GM21529 (cell line): ENCODE measurements around the gene QKI.
"Not testable (repeated sequence)": the region's sequence is repeated elsewhere in the genome, so short reads cannot be mapped to it uniquely, and the experiment has no call there.

Experiments used
- ATAC-seq: cut with Tn5 transposase; IDR thresholded peaks from one replicate; pipeline ENCODE4 v1.9.1; 2021; ENCODE audit not compliant: unreplicated experiment

The QKI gene

GRCh38 chr6:163413345-163414116 is 987 bp upstream of the QKI start:
- ATAC-seq = peak; percentile 41

- ATAC-seq = no peak
Measured at GRCh38 chr6:163414946-163415619, 565 bp downstream of the QKI start.

- peak; percentile 7 for ATAC-seq
Measured at GRCh38 chr6:163415620-163416556, 1.4 kb downstream of the QKI start.

DNA sequence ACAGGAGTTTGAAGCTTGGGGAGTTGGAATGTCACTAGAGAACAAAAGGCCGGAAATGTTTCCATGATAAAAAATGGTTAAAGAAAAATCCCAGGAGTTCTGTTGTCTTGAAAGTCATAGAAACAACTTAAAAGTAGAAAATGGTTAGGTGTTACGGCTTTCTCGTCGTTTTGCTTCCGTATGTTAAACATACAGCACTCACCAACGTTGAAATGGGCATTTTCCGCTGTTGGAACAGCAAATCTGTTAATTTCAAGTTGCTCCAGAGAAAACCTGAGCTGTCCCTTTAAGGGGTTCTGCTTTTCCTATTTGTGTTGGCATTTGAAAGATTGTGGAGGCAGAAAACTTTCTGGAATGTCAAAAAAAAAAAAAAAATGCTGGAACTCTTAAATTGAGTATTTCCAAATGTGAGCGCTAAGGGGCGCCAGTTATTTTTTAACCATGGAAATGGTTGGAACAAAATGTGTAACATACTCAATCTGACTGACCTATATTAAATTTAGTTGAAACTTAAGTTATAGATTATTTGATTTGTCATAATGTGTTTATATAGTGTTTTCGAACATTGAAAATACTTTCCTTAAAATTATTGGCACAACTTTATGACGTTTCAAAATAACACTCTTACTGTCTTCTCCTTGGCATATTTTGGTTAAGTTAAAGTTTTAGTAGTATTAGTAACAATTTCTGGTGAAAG is 2.2 kb downstream of the QKI start:
- ATAC-seq = no peak

DNA sequence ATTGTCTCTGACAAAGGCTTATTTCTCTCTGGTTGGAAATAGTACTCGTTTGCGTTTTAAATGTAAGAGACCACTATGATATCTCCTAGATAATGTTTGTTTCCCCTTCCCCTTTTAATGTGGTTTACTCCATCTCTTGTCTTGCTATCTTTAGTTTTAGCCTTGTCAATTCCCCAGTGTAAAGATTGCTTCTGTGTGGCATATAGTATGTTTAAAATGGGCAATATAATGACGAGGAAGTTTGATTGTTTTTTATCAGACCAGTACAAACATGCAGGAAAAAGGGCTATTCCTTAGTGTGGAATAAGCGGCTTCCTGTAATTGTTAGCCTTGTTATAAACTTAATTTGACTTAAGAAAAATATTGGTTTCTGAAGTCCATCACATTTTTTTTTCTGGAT is 3.1 kb downstream of the QKI start:
- ATAC-seq = no peak

DNA sequence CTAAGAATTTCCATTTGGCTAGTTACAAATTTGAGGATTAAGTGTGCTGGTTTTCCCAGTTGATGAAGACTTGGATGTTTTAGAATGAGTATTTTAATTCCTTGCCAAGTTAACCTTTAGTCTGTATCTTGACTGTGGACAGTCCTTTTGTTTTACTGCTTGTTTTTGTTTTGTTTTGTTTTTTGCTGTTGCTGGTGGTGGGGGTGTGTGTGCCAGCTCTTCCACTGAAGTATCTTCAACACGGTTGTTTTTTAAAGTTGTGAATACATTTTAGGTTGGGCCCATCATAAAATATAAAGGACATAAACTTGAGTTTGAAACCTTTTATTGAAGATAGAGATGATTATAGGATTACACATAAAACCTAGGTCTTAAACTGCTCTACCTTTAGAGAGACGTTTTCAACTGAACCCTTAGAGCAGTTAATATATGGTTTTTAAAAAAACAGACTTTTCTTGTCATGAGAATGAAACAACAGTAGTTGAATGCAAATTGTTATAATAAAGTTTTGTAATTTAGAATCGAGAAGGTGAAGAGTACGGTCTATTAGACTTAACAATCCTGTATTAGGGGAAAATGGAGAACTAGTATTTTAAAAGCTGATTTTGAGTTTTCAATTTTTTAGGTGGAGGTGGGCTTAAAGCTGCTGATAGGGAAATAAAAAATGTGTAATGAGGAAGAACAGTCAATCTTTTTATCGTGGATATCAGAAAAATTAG is 4.0 kb downstream of the QKI start:
- no peak for ATAC-seq

DNA sequence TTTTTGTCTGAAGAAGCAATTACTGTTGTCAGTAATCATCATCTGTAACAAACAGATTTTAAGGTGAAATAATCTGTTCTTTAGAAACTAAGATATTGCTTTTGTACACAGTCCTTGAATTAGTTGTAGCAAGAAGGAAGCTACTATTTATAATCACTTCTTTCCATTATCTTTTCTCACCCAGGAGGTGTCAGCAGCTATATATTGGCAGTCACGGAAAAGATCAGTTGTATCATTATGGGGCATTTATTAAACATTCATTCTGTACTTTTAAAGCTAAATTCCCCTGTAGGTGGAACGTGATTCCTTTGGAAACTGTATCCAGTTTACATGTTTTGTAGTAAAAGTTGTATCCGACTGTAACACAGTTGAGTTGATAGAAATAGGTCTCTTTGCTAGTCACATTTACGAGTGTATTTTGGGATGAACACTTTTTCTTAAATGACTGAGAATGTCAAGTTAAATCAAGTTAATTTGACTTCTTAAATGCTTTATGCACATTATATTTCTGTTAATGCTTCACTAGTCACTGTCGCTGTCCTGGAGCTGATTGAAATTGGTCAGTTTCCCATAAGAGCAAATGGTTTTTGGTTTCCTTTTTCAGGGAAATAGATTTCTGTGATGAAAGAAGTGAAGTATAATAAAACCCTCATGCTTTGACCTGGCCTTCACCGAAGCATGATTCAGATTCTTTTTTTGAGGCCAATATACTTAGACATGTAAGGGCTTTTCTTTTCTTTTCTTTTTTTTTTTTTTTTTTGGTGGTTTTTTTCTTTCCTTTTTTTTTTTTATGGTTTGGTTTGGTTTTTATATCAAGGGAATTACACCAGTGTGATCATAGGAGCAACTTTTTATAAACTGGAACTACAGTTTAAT is 5.1 kb downstream of the QKI start:
- no peak for ATAC-seq

- no peak for ATAC-seq
Measured at GRCh38 chr6:163420289-163420614, 5.7 kb downstream of the QKI start.

DNA sequence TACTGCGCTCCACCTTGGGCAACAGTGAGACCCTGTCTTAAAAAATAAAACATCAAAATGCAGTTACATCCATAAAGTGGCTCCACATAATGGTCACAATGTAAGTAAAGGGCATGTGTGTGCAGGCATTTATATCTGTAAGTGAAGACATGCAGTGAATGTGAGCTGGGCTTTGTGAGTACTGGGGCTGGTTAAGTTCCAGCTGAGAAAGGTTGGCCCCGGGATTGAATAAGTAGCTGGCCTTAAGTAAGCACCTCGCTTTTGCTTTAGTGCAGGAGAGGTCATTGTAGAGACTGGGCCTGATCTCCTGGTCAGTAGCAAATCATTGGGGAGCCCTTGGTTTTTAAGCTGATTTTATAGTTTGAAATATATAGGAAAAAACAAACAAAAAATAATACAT is 8.0 kb downstream of the QKI start:
- no peak for ATAC-seq

GRCh38 chr6:163423696-163424095 is 9.2 kb downstream of the QKI start:
- ATAC-seq = no peak

- no peak for ATAC-seq
Measured at GRCh38 chr6:163427498-163428254, 13.2 kb downstream of the QKI start.

- no peak for ATAC-seq
Measured at GRCh38 chr6:163428373-163428772, 13.9 kb downstream of the QKI start.

GRCh38 chr6:163429858-163430448 is 15.4 kb downstream of the QKI start:
- no peak for ATAC-seq

DNA sequence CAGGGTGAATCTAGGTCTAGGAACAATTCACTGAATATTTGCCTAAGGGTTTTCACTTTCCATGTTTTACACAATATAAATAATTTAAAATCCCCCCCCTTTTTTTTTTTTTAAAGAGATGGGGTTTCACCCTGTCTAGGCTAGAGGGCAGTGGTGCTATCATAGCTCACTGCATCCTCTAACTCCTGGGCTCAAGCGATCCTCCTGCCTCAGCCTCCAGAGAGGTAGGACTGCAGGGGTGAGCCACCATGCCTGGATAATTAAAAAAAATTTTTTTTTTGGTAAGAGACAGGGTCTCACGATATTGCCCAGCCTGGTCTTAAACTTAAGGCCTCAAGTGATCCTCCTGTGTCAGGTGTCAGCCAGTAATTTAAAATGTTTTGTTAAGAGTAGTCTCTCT is 17.8 kb downstream of the QKI start:
- ATAC-seq = no peak

DNA sequence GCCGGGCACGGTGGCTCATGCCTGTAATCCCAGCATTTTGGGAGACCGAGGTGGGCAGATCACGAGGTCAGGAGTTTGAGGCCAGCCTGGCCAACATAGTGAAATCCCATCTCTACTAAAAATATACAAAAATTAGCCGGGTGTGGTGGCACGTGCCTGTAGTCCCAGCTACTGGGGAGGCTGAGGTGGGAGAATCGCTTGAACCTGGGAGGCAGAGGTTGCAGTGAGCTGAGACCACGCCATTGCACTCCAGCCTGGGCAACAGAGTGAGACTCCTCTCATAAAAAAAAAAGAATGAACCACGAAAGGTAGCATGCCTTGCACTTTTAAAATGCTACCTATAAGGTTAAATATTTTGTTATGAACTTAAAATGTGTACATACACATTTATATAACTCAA is 19.0 kb downstream of the QKI start:
- ATAC-seq = not testable (repeated sequence)

DNA sequence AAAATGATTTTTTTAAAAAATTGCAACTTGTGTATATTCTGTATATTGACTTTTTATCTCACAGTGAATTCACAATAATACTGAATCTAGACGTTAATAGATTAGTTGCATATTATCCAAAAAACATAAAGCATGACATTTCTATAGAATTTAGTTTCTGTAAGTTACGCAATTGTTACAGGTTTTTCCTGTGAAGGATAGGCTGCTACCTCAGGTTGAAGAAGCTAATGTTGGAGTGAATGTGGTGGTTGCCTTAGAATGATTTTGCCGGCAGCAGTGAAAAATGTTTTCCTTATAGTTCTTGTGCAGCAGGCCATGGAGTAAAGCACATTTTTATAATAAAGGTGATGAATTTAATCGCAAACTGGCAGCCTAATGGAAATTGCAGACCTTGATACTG is 20.5 kb downstream of the QKI start:
- ATAC-seq = no peak

GRCh38 chr6:163436843-163437242 is 22.3 kb downstream of the QKI start:
- no peak for ATAC-seq

DNA sequence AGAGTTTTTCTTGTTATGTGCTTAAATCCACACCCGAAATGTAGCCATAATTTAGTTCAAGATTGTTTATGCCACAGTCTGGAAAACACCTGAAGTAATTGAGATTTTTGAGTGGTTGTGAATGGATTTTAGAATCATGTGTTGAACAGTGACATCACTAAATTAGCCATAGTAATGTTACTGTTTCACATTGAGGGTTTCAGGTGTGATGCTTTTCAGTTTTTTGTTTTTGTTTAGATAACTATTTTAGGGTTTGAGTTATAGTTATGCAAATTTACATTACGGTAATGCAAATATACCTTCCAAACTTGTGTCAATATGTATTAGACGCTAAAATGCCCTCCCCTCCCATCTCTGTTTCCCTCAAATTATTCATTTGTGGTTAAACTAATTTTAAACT is 22.9 kb downstream of the QKI start:
- ATAC-seq = peak; percentile 62
